Epithelial cell of esophagus (primary cell): Measurements from ENCODE around the gene LIN28A.
"Not testable (repeated sequence)": the region's sequence is repeated elsewhere in the genome, so short reads cannot be mapped to it uniquely, and the experiment has no call there.

Experiments used
- DNase-seq: peaks from one replicate; pipeline ENCODE4 v3.0.0; 2010; ENCODE audit warnings: low read depth
- H3K4me3 ChIP-seq: 2 replicates; pipeline ENCODE4 v1.5.1; 2011; ENCODE audit warnings: mild to moderate bottlenecking, low read length, control low read depth
- TF ChIP-seq, protein P1 (sequence below): IDR thresholded peaks from 2 replicates; pipeline ENCODE4 v1.5.1; 2011; ENCODE audit warnings: low read depth, mild to moderate bottlenecking, low read length, control low read depth, inconsistent platforms; ENCODE audit not compliant: insufficient read depth; ENCODE audit errors: missing control alignments

Gene LIN28A

DNA sequence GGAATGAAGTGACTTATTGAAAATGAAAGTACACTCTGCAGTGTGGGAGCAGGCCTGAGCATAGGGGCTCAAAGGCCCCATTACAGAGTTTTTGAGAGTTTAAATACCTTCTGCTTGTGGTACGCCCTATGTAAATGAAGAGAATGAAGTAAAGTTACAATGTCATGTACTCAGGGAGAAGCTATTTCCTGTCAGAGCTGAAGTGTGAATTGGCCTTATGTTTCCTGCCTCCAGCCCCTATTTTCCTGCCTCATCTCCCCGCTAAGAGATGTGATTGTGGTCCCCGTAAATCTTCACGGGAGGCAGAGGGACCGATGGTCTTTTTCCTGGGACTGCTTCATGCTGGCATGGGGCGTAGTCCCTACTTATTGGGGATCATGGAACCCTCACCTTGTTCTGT, 35.5 kb upstream of the LIN28A start:
- DNase-seq: no peak
- no peak overlapping the region for H3K4me3 ChIP-seq
- TF ChIP-seq, protein P1, sequence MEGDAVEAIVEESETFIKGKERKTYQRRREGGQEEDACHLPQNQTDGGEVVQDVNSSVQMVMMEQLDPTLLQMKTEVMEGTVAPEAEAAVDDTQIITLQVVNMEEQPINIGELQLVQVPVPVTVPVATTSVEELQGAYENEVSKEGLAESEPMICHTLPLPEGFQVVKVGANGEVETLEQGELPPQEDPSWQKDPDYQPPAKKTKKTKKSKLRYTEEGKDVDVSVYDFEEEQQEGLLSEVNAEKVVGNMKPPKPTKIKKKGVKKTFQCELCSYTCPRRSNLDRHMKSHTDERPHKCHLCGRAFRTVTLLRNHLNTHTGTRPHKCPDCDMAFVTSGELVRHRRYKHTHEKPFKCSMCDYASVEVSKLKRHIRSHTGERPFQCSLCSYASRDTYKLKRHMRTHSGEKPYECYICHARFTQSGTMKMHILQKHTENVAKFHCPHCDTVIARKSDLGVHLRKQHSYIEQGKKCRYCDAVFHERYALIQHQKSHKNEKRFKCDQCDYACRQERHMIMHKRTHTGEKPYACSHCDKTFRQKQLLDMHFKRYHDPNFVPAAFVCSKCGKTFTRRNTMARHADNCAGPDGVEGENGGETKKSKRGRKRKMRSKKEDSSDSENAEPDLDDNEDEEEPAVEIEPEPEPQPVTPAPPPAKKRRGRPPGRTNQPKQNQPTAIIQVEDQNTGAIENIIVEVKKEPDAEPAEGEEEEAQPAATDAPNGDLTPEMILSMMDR: no peak

DNA sequence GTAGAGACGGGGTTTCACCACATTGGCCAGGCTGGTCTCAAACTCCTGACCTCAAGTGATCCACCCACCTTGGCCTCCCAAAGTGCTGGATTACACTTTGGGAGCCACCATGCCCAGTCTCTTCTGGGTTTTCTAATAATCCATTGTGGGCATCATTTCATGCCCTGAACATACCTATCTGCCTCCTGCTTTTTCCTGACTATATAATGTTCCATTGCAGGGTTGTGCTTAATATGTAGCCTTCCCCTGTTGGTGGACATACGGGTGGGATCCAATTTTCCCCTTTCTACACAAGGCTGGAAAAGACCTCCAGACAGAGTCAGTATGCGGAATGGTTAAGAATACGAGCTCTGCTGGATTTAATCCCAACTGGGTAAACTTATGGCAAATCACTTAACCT, 34.6 kb upstream of the LIN28A start:
- H3K4me3 ChIP-seq: no peak overlapping the region
- DNase-seq: no peak
- TF ChIP-seq, protein P1: no peak

DNA sequence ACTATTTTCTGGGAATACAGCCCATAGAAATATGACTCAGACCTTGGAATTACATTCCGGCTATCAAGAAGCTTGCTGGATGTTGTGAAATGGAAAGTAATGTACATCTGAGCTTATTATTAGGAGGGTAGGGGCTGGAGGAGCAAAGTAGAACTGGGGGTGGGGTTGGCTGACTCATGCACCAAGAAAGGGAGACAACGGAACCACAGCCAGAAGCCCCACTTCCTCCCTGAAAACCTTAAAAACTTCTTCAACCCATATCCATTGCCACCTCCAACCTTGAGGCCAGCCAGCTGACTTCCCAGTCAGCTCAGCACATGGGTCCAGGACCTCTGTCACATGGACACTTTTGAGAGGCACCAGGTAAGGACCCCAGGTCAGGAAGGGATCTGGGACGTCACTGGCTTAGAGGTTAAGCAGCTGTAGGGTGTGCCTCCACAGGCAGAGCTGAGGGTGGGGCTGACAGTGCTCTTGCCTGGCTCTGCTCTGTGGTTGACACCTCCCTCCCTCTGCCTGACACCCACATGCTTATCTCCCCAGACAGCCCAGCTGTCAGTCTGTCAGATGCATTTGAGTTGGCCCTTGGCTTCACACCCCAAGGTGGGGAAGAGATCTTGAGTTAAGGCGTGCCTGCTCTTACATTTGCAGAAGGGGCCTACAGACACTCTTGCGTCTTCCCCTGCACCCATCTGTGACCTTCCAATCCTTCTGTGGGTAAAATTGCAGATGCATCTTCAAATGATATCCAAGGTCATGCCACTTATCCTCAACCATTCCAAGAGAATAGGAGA, 32.3 kb upstream of the LIN28A start:
- peak overlapping the region; percentile 21 for H3K4me3 ChIP-seq
- TF ChIP-seq, protein P1: no peak

DNA sequence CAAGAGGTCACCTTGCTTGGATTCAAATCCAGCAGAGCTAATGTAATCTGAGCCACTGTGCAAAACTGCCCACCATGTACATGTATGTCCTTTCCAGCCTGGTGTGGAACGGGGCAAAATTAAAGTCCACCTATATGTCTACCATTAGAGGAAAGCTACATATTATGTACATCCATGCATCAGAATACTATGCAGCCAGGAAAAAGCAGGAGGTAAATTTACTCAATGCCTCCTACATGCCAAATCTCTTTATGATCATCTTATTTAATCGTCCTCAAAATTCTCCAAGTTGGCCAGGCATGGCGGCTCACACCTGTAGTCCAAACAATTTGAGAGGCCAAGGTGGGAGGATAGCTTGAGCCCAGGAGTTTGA, 31.8 kb upstream of the LIN28A start:
- no peak for DNase-seq
- H3K4me3 ChIP-seq: no peak overlapping the region
- TF ChIP-seq, protein P1: no peak

More for the DNA sequence above, 32.3 kb upstream of the LIN28A start:
- DNase-seq: peak; percentile 95

DNA sequence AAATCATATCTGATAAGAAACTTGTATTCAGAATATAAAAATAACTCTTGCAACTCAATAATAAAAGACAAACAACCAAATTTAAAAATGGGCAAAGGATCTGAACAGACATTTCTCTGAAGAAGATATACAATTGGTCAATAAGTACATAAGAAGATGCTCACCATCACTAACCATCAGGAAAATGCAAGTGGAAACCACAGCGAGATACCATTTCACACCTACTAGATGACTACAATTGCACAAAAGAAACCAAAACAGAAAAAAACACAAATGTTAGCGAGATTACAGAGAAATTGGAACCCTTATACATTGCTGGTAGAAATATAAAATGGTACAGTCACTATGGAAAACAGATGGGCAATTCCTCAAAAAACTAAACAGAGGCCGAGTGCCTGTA, 26.5 kb upstream of the LIN28A start:
- no peak for DNase-seq
- no peak overlapping the region for H3K4me3 ChIP-seq
- TF ChIP-seq, protein P1: no peak

DNA sequence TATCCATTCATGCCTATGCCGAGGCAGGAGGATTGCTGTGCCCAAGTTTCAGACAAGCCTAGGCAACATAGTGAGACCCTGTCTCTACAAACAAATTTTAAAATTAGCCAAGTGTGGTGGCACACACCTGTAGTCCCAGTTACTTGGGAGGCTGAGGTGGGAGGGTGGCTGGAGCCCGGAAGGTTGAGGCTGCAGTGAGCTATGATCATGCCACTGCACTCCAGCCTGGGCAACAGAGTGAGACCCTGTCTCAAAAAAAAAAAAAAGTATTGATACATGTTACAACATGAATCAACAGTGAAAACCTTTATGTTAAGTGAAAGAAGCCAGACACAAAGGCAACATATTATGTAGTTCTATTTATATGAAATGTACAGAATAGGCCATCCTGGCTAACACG, 25.6 kb upstream of the LIN28A start:
- DNase-seq, H3K4me3 ChIP-seq: not testable (repeated sequence)

DNA sequence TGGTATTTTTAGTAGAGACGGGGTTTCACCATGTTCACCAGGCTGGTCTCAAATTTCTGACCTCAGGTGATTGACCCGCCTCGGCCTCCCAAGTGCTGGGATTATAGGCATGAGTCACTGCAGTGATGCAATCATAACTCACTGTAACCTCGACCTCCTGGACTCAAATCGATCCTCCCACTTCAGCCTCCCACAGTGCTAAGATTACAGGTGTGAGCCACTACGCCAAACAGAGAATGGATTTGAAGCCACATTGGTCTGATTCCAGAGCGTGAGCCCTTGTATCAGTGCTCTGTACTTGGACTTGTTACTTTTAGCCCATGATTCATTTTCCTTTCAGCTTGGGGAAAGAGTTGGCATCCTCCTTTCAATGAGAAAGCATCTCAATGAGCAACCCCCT, 23.2 kb upstream of the LIN28A start:
- TF ChIP-seq, protein P1: no peak
- DNase-seq: peak; percentile 63
- no peak overlapping the region for H3K4me3 ChIP-seq
